Measurements from ENCODE around the gene IQCE.

The IQCE gene

DNA sequence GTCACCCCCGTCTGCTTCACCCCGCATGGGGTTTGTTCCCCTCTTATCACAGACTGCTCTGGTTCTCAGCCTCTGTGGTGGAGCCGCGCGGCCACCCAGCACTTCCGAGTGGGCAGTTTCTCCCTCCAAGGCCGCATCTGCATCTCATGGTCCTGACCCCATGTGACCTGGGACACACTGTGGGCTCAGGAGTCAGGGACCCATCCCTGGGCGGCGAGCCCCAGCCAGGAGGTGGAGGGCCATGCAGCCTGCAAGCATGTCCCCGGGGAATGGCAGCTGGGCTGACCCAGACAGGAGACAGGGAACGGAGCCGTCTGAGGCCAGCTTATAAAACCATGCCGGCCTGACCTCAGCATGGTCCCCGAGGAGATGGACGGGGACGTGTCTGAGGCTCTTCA, 47.8 kb downstream of the IQCE start:
- Histone ChIP-seq H3K4me1 (ENCODE audit: control insufficient read depth in 1 of 2, insufficient read depth in 2 of 2, low read length in 2 of 2) (peaks cover 4 to 7% of the 10 kb centered on the region in 2 experiments), H3K23ac (ENCODE audit: low read length) (no peak overlapping the region), H3K79me1 (ENCODE audit: low read length) (no peaks in the 10 kb centered on the region), H2BK12ac (ENCODE audit: low read length) (no peak overlapping the region), H3K4me3 (ENCODE audit: low read depth, low read length) (no peak overlapping the region), H4K8ac (ENCODE audit: low read depth, low read length) (no peak overlapping the region), H3K27me3 (ENCODE audit: insufficient read depth, low read length) (no peaks in the 10 kb centered on the region), H3K14ac (ENCODE audit: low read length) (no peak overlapping the region), H2AK5ac (ENCODE audit: low read length) (no peak overlapping the region), H2AFZ (ENCODE audit: insufficient read depth, low read length, poor library complexity) (no peak overlapping the region), H4K12ac (ENCODE audit: low read depth, low read length) (no peak overlapping the region), H3K4ac (ENCODE audit: low read depth, low read length) (no peak overlapping the region), H3K27ac (ENCODE audit: low read depth, low read length) (no peak overlapping the region), H3K9me3 (ENCODE audit: insufficient read depth, low read depth, low read length) (no peaks in the 10 kb centered on the region), H2BK120ac (ENCODE audit: insufficient read depth, low read length, poor library complexity) (no peak overlapping the region), H4K91ac (ENCODE audit: low read depth, low read length) (no peak overlapping the region), H3K4me2 (ENCODE audit: low read length) (no peak overlapping the region), H3K79me2 (ENCODE audit: control insufficient read depth, insufficient read depth, low read length, poor library complexity) (no peaks in the 10 kb centered on the region), H3K9ac (ENCODE audit: low read length) (no peak overlapping the region), H2BK5ac (ENCODE audit: low read depth, low read length, poor library complexity) (no peak overlapping the region), H3K18ac (ENCODE audit: low read length) (no peak overlapping the region), H3K36me3 (ENCODE audit: control insufficient read depth in 1 of 2, insufficient read depth in 2 of 2, low read length in 2 of 2) (peaks cover 13 to 16% of the 10 kb centered on the region in 2 experiments)
- WGBS (ENCODE audit: extremely low coverage, insufficient coverage, insufficient read length) = no CpG with 5 or more reads among the region's 16 CpGs
- DNase-seq = no peak

DNA sequence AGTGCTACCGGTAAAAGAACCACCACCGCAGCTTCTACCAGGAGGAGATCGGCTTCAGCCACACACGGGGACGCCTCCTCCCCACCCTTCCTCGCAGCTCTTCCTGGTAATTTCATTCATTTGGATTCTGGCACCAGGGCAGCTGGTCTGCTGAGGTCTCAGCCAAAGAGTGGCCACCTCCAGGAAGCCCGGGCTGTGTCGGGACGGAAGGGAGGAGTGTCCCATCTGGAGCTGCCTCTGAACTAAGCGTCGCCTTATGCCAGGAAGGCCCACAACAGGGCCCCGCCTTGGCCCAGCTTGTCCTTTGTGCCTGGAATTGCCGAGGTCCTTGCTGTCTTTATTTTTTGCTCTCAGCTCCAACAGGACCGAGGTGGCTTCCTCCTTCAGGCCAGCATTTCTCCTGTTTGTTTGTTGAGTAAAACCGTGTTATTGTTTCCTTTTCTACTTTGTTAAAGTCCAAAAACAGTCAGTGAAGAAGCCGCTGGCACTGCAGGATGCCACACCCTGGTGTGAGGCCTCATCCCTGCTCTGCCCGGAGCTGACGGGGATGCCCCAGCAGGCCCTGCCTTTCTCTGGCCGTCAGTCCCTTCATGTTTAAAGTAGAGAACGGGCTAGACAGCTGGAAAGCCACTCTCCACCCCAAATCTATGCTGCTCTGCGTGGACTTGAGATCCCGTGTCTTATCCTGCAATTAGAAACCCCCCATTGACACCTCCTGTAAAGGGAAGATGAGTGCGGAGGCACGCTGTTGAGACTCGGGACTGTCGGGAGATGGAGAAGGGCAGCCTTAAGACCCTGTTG, 48.5 kb downstream of the IQCE start:
- Histone ChIP-seq H2AFZ (ENCODE audit: insufficient read depth, low read length, poor library complexity) (no peak overlapping the region), H2AK5ac (ENCODE audit: low read length) (no peak overlapping the region), H2BK5ac (ENCODE audit: low read depth, low read length, poor library complexity) (no peak overlapping the region), H3K27ac (ENCODE audit: low read depth, low read length) (no peak overlapping the region), H3K4ac (ENCODE audit: low read depth, low read length) (no peak overlapping the region), H3K18ac (ENCODE audit: low read length) (no peak overlapping the region), H3K27me3 (ENCODE audit: insufficient read depth, low read length) (no peaks in the 10 kb centered on the region), H3K14ac (ENCODE audit: low read length) (no peak overlapping the region), H3K4me3 (ENCODE audit: low read depth, low read length) (no peak overlapping the region), H4K8ac (ENCODE audit: low read depth, low read length) (no peak overlapping the region), H4K91ac (ENCODE audit: low read depth, low read length) (no peak overlapping the region), H3K23ac (ENCODE audit: low read length) (no peak overlapping the region), H3K4me2 (ENCODE audit: low read length) (no peak overlapping the region), H3K9me3 (ENCODE audit: insufficient read depth, low read depth, low read length) (no peaks in the 10 kb centered on the region), H2BK12ac (ENCODE audit: low read length) (no peak overlapping the region), H3K9ac (ENCODE audit: low read length) (no peak overlapping the region), H3K4me1 (ENCODE audit: control insufficient read depth in 1 of 2, insufficient read depth in 2 of 2, low read length in 2 of 2) (peaks cover 4 to 8% of the 10 kb centered on the region in 2 experiments), H4K12ac (ENCODE audit: low read depth, low read length) (no peak overlapping the region), H3K36me3 (ENCODE audit: control insufficient read depth in 1 of 2, insufficient read depth in 2 of 2, low read length in 2 of 2) (peaks cover 12 to 13% of the 10 kb centered on the region in 2 experiments), H2BK120ac (ENCODE audit: insufficient read depth, low read length, poor library complexity) (no peak overlapping the region), H3K79me2 (ENCODE audit: control insufficient read depth, insufficient read depth, low read length, poor library complexity) (no peaks in the 10 kb centered on the region), H3K79me1 (ENCODE audit: low read length) (no peaks in the 10 kb centered on the region)
- no CpG with 5 or more reads among the region's 26 CpGs for WGBS (ENCODE audit: extremely low coverage, insufficient coverage, insufficient read length)
- no peak for DNase-seq

DNA sequence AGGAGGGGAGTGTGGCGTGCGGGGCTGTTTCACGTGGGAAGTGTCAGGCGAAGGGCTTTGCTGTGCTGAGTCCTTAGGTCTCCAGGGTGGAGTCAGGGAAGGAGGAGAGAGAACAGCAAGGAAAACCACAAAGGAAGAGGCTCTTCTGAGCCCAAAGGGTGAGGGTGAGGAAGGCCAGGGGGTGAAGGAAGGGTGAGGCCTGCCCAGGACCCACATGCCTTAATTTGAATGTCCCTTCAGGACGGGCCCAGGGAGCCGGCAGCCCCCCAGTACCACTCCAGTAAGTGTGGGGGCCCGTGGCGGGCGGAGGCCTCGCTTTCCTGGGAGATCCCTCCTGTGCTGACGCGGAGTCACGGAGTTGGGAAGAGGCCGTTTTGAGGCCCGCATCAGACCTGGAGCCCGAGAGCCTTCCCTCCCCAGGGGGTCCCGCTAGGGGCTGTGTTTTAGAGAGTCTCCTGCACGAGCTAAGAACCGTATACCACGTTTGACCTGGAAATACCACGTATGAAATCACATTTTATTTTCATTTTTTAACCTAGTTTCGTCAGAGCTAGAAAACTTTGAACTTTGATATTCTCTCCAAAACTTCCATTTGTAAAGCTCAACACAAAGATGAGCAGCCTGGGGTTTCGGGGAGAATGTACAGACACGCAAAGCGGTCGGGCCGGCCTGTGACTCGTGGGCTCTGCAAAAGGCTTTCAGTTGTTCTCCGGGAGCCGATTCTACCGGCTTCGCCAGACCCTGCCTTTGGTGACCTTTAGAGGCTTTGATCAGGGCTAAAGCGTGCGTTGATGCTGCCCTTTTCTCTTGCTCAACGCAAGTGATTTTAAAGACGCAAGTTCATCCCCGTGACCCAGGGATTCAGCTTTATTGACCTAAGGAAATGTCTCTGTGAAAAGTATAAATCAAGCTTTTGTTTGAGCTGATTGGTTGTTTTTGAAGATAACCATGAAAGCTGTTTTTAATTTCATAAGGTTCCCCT, 49.4 kb downstream of the IQCE start:
- WGBS (ENCODE audit: extremely low coverage, insufficient coverage, insufficient read length) = no CpG with 5 or more reads among the region's 37 CpGs
- no peak overlapping the region for H2AK5ac ChIP-seq (ENCODE audit: low read length)

DNA sequence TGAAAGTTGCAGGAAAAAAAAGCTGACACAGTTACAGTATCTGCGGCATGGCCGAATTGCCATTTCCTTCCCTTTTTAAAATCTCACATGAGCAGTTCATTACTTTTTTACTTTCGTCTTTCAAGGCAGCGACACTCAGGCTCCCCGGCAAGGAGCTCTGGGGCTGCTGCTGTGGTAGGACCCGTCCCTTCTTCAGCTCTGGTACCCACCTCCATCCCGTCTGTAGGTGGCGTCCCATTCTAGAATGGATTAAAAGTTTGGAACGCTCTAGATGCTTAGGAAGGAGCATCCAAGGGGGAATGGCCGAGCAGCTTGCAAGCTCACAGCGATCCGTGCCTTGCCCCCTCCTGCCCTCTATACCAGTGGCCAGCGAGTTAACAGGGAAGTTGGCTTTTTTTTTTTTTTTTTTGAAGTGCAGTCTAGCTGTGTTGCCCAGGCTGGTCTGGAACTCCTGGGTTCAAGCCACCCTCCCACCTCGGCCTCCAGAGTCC, 50.2 kb downstream of the IQCE start:
- no peaks in the 10 kb centered on the region for H3K79me2 ChIP-seq (ENCODE audit: control insufficient read depth, insufficient read depth, low read length, poor library complexity)
- H2BK5ac ChIP-seq (ENCODE audit: low read depth, low read length, poor library complexity) = no peak overlapping the region
- H3K4me3 ChIP-seq (ENCODE audit: low read depth, low read length) = no peak overlapping the region
- H3K23ac ChIP-seq (ENCODE audit: low read length) = no peak overlapping the region
- no peak overlapping the region for H2AFZ ChIP-seq (ENCODE audit: insufficient read depth, low read length, poor library complexity)
- H2BK120ac ChIP-seq (ENCODE audit: insufficient read depth, low read length, poor library complexity) = no peak overlapping the region
- H3K4me1 ChIP-seq (ENCODE audit: control insufficient read depth in 1 of 2, insufficient read depth in 2 of 2, low read length in 2 of 2) = peaks cover 4 to 8% of the 10 kb centered on the region in 2 experiments
- no peaks in the 10 kb centered on the region for H3K27me3 ChIP-seq (ENCODE audit: insufficient read depth, low read length)
- H3K36me3 ChIP-seq (ENCODE audit: control insufficient read depth in 1 of 2, insufficient read depth in 2 of 2, low read length in 2 of 2) = peaks cover 7 to 13% of the 10 kb centered on the region in 2 experiments
- no peak overlapping the region for H3K4me2 ChIP-seq (ENCODE audit: low read length)
- no peak overlapping the region for H2AK5ac ChIP-seq (ENCODE audit: low read length)
- no peak overlapping the region for H4K8ac ChIP-seq (ENCODE audit: low read depth, low read length)
- no peak overlapping the region for H4K91ac ChIP-seq (ENCODE audit: low read depth, low read length)
- no CpG with 5 or more reads among the region's 14 CpGs for WGBS (ENCODE audit: extremely low coverage, insufficient coverage, insufficient read length)
- no peak overlapping the region for H3K4ac ChIP-seq (ENCODE audit: low read depth, low read length)
- H3K9me3 ChIP-seq (ENCODE audit: insufficient read depth, low read depth, low read length) = no peaks in the 10 kb centered on the region
- H2BK12ac ChIP-seq (ENCODE audit: low read length) = no peak overlapping the region
- H4K12ac ChIP-seq (ENCODE audit: low read depth, low read length) = no peak overlapping the region
- DNase-seq = peak; percentile 18 to 52
- no peaks in the 10 kb centered on the region for H3K79me1 ChIP-seq (ENCODE audit: low read length)
- no peak overlapping the region for H3K9ac ChIP-seq (ENCODE audit: low read length)
- H3K27ac ChIP-seq (ENCODE audit: low read depth, low read length) = no peak overlapping the region
- H3K14ac ChIP-seq (ENCODE audit: low read length) = no peak overlapping the region
- H3K18ac ChIP-seq (ENCODE audit: low read length) = no peak overlapping the region

More for the DNA sequence above, 49.4 kb downstream of the IQCE start:
- Histone ChIP-seq H4K91ac (ENCODE audit: low read depth, low read length) (no peak overlapping the region), H3K4ac (ENCODE audit: low read depth, low read length) (no peak overlapping the region), H4K8ac (ENCODE audit: low read depth, low read length) (no peak overlapping the region), H3K14ac (ENCODE audit: low read length) (no peak overlapping the region), H3K23ac (ENCODE audit: low read length) (no peak overlapping the region), H2BK5ac (ENCODE audit: low read depth, low read length, poor library complexity) (no peak overlapping the region), H2AFZ (ENCODE audit: insufficient read depth, low read length, poor library complexity) (no peak overlapping the region), H3K36me3 (ENCODE audit: control insufficient read depth in 1 of 2, insufficient read depth in 2 of 2, low read length in 2 of 2) (peaks cover 7 to 13% of the 10 kb centered on the region in 2 experiments), H3K4me3 (ENCODE audit: low read depth, low read length) (no peak overlapping the region), H3K27me3 (ENCODE audit: insufficient read depth, low read length) (no peaks in the 10 kb centered on the region), H3K4me1 (ENCODE audit: control insufficient read depth in 1 of 2, insufficient read depth in 2 of 2, low read length in 2 of 2) (peaks cover 4 to 8% of the 10 kb centered on the region in 2 experiments), H2BK12ac (ENCODE audit: low read length) (peak overlapping the region; percentile 20), H3K79me2 (ENCODE audit: control insufficient read depth, insufficient read depth, low read length, poor library complexity) (no peaks in the 10 kb centered on the region), H3K79me1 (ENCODE audit: low read length) (no peaks in the 10 kb centered on the region), H3K27ac (ENCODE audit: low read depth, low read length) (no peak overlapping the region), H2BK120ac (ENCODE audit: insufficient read depth, low read length, poor library complexity) (no peak overlapping the region), H3K9me3 (ENCODE audit: insufficient read depth, low read depth, low read length) (no peaks in the 10 kb centered on the region), H4K12ac (ENCODE audit: low read depth, low read length) (no peak overlapping the region), H3K4me2 (ENCODE audit: low read length) (no peak overlapping the region), H3K9ac (ENCODE audit: low read length) (no peak overlapping the region), H3K18ac (ENCODE audit: low read length) (no peak overlapping the region)
- peak in 1 of 2 donors; percentile 8 for DNase-seq
